Adrenal gland (tissue), 5 donors: Measurements from ENCODE around the gene CISTR.

Experiments used
- POLR2A ChIP-seq, 2 donors: fragments of 450-650 bp; IDR thresholded peaks; one replicate each; pipeline ENCODE4 v1.6.1; 2017; ENCODE audit warnings: antibody characterized with exemption in 2 of 2, mild to moderate bottlenecking in 2 of 2, moderate library complexity in 1 of 2
- TF ChIP-seq, protein P1 (sequence below), 6 experiments: fragments of 450-650 bp in 4 of 6; fragments of 200-600 bp in 2 of 6; sonication (generic) in 1 of 6; IDR thresholded peaks; 1 replicate in 5 of 6; 2 replicates in 1 of 6; pipeline versions ENCODE4 v1.5.1 to v1.8.0; 2016 to 2021; ENCODE audit warnings: antibody characterized with exemption in 6 of 6, mild to moderate bottlenecking in 2 of 6, moderate library complexity in 1 of 6
- donor health status: DM: no; HTN: no; CAD: no.

DNA sequence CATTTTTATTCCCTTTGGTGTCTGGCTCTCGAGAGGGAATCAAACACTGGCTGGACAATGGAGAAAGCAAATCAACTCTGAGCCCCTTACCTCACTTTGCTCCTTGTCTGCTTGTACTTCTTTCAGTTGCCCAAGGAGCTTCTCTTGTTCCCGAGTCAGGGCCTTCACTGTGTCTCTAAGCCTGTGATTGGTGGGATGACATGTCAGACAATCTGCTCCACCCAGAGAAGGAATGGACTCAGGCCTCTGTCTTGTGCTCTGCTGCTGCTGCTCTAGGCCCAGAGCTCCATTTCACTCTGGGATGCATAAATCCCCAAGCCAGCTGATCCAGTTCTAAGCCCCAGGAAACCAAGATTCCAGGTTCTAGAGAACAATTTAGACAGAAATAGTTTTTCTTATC is 32.1 kb downstream of the CISTR start:
- no peak for TF ChIP-seq POLR2A (IDR thresholded peaks at IDR 0.05)
- TF ChIP-seq, protein P1, sequence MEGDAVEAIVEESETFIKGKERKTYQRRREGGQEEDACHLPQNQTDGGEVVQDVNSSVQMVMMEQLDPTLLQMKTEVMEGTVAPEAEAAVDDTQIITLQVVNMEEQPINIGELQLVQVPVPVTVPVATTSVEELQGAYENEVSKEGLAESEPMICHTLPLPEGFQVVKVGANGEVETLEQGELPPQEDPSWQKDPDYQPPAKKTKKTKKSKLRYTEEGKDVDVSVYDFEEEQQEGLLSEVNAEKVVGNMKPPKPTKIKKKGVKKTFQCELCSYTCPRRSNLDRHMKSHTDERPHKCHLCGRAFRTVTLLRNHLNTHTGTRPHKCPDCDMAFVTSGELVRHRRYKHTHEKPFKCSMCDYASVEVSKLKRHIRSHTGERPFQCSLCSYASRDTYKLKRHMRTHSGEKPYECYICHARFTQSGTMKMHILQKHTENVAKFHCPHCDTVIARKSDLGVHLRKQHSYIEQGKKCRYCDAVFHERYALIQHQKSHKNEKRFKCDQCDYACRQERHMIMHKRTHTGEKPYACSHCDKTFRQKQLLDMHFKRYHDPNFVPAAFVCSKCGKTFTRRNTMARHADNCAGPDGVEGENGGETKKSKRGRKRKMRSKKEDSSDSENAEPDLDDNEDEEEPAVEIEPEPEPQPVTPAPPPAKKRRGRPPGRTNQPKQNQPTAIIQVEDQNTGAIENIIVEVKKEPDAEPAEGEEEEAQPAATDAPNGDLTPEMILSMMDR (IDR thresholded peaks at IDR 0.05), result no peak
